B cell (primary cell): ENCODE results near the gene LRRC45. TPM values are rescaled to one million over a fixed set of nuclear protein-coding genes. Genes with fewer than 3 reads are reported as not detected.
A peak's percentile ranks its signal among the peaks of the same experiment; 100 is the strongest.

Experiments used
- ATAC-seq: fragments of 200-7000 bp; cut with Tn5 transposase; one replicate; pipeline ENCODE4 v1.10.0; 2021; ENCODE audit warnings: low read depth, mild to moderate bottlenecking, moderate number of reproducible peaks, moderate library complexity
- CTCF ChIA-PET: fragments of 350-600 bp; sonication (Branson Sonifier 250); formaldehyde crosslinking; loops from one replicate; lab custom pipeline; 2021; ENCODE audit warnings: antibody characterized with exemption, inconsistent platforms; lab: Charles Lee
- POLR2A ChIA-PET: fragments of 350-600 bp; sonication (Branson Sonifier 250); formaldehyde crosslinking; loops from one replicate; lab custom pipeline; 2021; ENCODE audit warnings: antibody characterized with exemption; lab: Charles Lee
- DNase-seq: peaks from one replicate; pipeline ENCODE4 v3.0.0; 2013
- H2AFZ ChIP-seq: 2 replicates; pipeline ENCODE4 v1.6.1; 2012; ENCODE audit warnings: mild to moderate bottlenecking, low read depth, low read length; ENCODE audit not compliant: insufficient read depth, poor library complexity, severe bottlenecking
- H3K27ac ChIP-seq, 2 donors: 1 replicate in 1 of 2; 2 replicates in 1 of 2; pipeline ENCODE4 v1.5.1; 2012 to 2013; ENCODE audit warnings: low read length in 2 of 2, mild to moderate bottlenecking in 2 of 2, moderate library complexity in 1 of 2
- H3K27me3 ChIP-seq, 4 experiments: fragments of 200-600 bp in 1 of 4; sonication (generic) in 1 of 4; replicated peaks in 1 of 4; 1 replicate in 2 of 4; 2 replicates in 2 of 4; pipeline versions ENCODE4 v1.6.1 to v1.7.0; 2013 to 2016; ENCODE audit warnings: low read length in 3 of 4, mild to moderate bottlenecking in 2 of 4, mixed read lengths in 1 of 4, moderate library complexity in 1 of 4; ENCODE audit not compliant: insufficient read depth in 4 of 4, control insufficient read depth in 3 of 4; ENCODE audit errors: control extremely low read depth in 1 of 4
- H3K36me3 ChIP-seq, 2 experiments: replicated peaks in 1 of 2; 1 replicate in 1 of 2; 2 replicates in 1 of 2; pipeline versions ENCODE4 v1.6.1 to v1.7.1; 2013; ENCODE audit warnings: low read length in 1 of 2; ENCODE audit not compliant: insufficient read depth in 2 of 2, control insufficient read depth in 1 of 2; ENCODE audit errors: control extremely low read depth in 1 of 2, extremely low read depth in 1 of 2
- H3K4me1 ChIP-seq, 2 donors: fragments of 200-600 bp in 1 of 2; sonication (generic) in 1 of 2; 1 replicate in 1 of 2; 2 replicates in 1 of 2; pipeline versions ENCODE4 v1.5.1 to v1.6.1; 2013 to 2017; ENCODE audit warnings: low read length in 2 of 2; ENCODE audit not compliant: control insufficient read depth in 2 of 2, insufficient read depth in 2 of 2
- H3K4me2 ChIP-seq: replicated peaks from 2 replicates; pipeline ENCODE3; 2012; ENCODE audit warnings: mild to moderate bottlenecking, low read depth, low read length; ENCODE audit not compliant: poor library complexity, severe bottlenecking
- H3K4me3 ChIP-seq, 5 experiments: fragments of 200-600 bp in 1 of 5; sonication (generic) in 1 of 5; 1 replicate in 3 of 5; 2 replicates in 2 of 5; pipeline versions ENCODE4 v1.5.1 to v1.7.0; 2011 to 2016; ENCODE audit warnings: low read length in 4 of 5, mild to moderate bottlenecking in 4 of 5, low read depth in 2 of 5, control low read depth in 1 of 5, moderate library complexity in 1 of 5; ENCODE audit not compliant: insufficient read depth in 1 of 5; ENCODE audit errors: control extremely low read depth in 1 of 5, extremely low read depth in 1 of 5
- H3K79me2 ChIP-seq: fragments of 200-600 bp; sonication (generic); one replicate; pipeline ENCODE4 v1.6.0; 2016; ENCODE audit warnings: low read length; ENCODE audit not compliant: control insufficient read depth, insufficient read depth
- H3K9ac ChIP-seq: fragments of 200-600 bp; sonication (generic); 2 replicates; pipeline ENCODE4 v1.6.1; 2017; ENCODE audit warnings: mild to moderate bottlenecking, low read length, moderate library complexity
- H3K9me3 ChIP-seq, 3 donors: one replicate each; pipeline versions ENCODE4 v1.6.1 to v1.7.1; 2013; ENCODE audit warnings: low read length in 2 of 3; ENCODE audit not compliant: control insufficient read depth in 2 of 3, insufficient read depth in 1 of 3; ENCODE audit errors: control extremely low read depth in 1 of 3
- H4K20me1 ChIP-seq: 2 replicates; pipeline ENCODE4 v1.6.0; 2012; ENCODE audit warnings: mild to moderate bottlenecking, low read length; ENCODE audit not compliant: insufficient read depth, control insufficient read depth, poor library complexity, severe bottlenecking
- H3K27ac Mint-ChIP-seq: one replicate; pipeline ENCODE4 v1.8.0; 2021; ENCODE audit warnings: mixed read lengths
- H3K27me3 Mint-ChIP-seq: one replicate; pipeline ENCODE4 v1.8.0; 2021; ENCODE audit warnings: mixed read lengths
- H3K4me1 Mint-ChIP-seq: one replicate; pipeline ENCODE4 v1.8.0; 2021; ENCODE audit warnings: mixed read lengths
- H3K4me3 Mint-ChIP-seq: one replicate; pipeline ENCODE4 v1.8.0; 2021; ENCODE audit warnings: mixed read lengths
- H3K9me3 Mint-ChIP-seq: one replicate; pipeline ENCODE4 v1.8.0; 2022; ENCODE audit warnings: mixed read lengths; ENCODE audit not compliant: insufficient read depth
- CTCF ChIP-seq: fragments of 200-600 bp; IDR thresholded peaks from one replicate; pipeline ENCODE4 v1.8.0; 2022; ENCODE audit warnings: antibody characterized with exemption, mild to moderate bottlenecking
- EZH2 ChIP-seq: IDR thresholded peaks from 2 replicates; pipeline ENCODE4 v1.6.1; 2012; ENCODE audit warnings: borderline replicate concordance, low read depth, mild to moderate bottlenecking, moderate library complexity, low read length; ENCODE audit not compliant: insufficient read depth, poor library complexity, severe bottlenecking
- WGBS: methylation state at CpG from one replicate; pipeline ENCODE4 v1.1.5; 2013; ENCODE audit warnings: missing lambda C conversion rate; ENCODE audit not compliant: insufficient coverage; 5-methylcytosine and 5-hydroxymethylcytosine counted together
- intact Hi-C: fragments of 100-400 bp; cut with micrococcal nuclease; formaldehyde crosslinking; loops from one replicate; pipeline ENCODE4 v1.10.0; 2022
- polyA plus RNA-seq: library from polyadenylated mRNA; depleted of rRNA; stranded (reverse); fragments of >200 nt; gene quantifications from 2 replicates; pipeline ENCODE4 v1.2.3, GENCODE V29; 2012
- total RNA-seq, 2 donors: library from RNA; stranded (reverse); fragments of 120-200 nt in 1 of 2; gene quantifications; 1 replicate in 1 of 2; 2 replicates in 1 of 2; pipeline versions ENCODE4 v1.2.3 to v1.2.4, GENCODE V29; 2013 to 2022

LRRC45 gene
- total and polyA plus RNA-seq, 2 donors (not counting 1 experiment from before 2014, with no cell fraction given) = 19.4 to 19.6 TPM

GRCh38 chr17:82055023-82055964 lies 32.2 kb downstream of the LRRC45 start:
- H3K79me2 ChIP-seq = peaks cover 28% of the 10 kb centered on the region
- H3K9ac ChIP-seq = no peak overlapping the region
- POLR2A ChIA-PET = no interaction called here
- CTCF ChIA-PET = interaction anchor here (1.2 to 1.6 kb wide), 2 partner anchors 11 to 96 kb away, joined by 3 to 4 read pairs; partner anchors contain the start of gene DUS1L
- H3K4me3 ChIP-seq = no peak overlapping the region
- ATAC-seq = no peak
- TF ChIP-seq EZH2 (no peak), CTCF (no peak)
- intact Hi-C loops = no loop called here
- no peaks in the 10 kb centered on the region for H3K9me3 Mint-ChIP-seq
- no peak for DNase-seq
- H3K4me2 ChIP-seq = no peak overlapping the region
- no peaks in the 10 kb centered on the region for H3K27me3 Mint-ChIP-seq
- H4K20me1 ChIP-seq = peaks cover 19% of the 10 kb centered on the region
- no peaks in the 10 kb centered on the region for H3K9me3 ChIP-seq
- peaks cover 10% of the 10 kb centered on the region for H3K4me1 Mint-ChIP-seq
- H3K27me3 ChIP-seq = no peaks in the 10 kb centered on the region
- H2AFZ ChIP-seq = no peak overlapping the region
- peaks cover 0 to 44% of the 10 kb centered on the region in 2 experiments for H3K36me3 ChIP-seq
- H3K4me3 Mint-ChIP-seq = peak overlapping the region; percentile 32
- H3K4me1 ChIP-seq = peaks cover 20 to 28% of the 10 kb centered on the region in 2 donors
- H3K27ac Mint-ChIP-seq = no peak overlapping the region
- WGBS = 83% methylated on average over 21 of the region's 26 CpGs
- H3K27ac ChIP-seq = no peak overlapping the region
